CD14-positive monocyte (primary cell): ENCODE measurements around the gene ARHGAP15. TPM values are rescaled to one million over a fixed set of nuclear protein-coding genes. Genes with fewer than 3 reads are reported as not detected.
"Not testable (repeated sequence)": the region's sequence is repeated elsewhere in the genome, so short reads cannot be mapped to it uniquely, and the experiment has no call there.

Source experiments
- DNase-seq, 3 donors: peaks; one replicate each; pipeline ENCODE4 v3.0.0-alpha.2; 2011 to 2022
- H2AFZ ChIP-seq: 2 replicates; pipeline ENCODE4 v1.6.0; 2012; ENCODE audit warnings: mild to moderate bottlenecking, low read depth, low read length, inconsistent platforms; ENCODE audit not compliant: insufficient read depth, poor library complexity, severe bottlenecking
- H3K27ac ChIP-seq, 2 donors: 1 replicate in 1 of 2; 2 replicates in 1 of 2; pipeline ENCODE4 v1.5.1; 2012 to 2013; ENCODE audit warnings: low read length in 2 of 2, control low read depth in 1 of 2, inconsistent platforms in 1 of 2, low read depth in 1 of 2, mild to moderate bottlenecking in 1 of 2
- H3K27me3 ChIP-seq, 2 donors: one replicate each; pipeline versions ENCODE4 v1.6.0 to v1.6.1; 2011 to 2013; ENCODE audit warnings: low read length in 2 of 2; ENCODE audit not compliant: control insufficient read depth in 2 of 2, insufficient read depth in 2 of 2
- H3K36me3 ChIP-seq, 2 donors: replicated peaks in 1 of 2; 1 replicate in 1 of 2; 2 replicates in 1 of 2; pipeline versions ENCODE4 v1.5.1 to v1.6.1; 2012 to 2013; ENCODE audit warnings: low read length in 2 of 2, control low read depth in 1 of 2, inconsistent platforms in 1 of 2, mild to moderate bottlenecking in 1 of 2; ENCODE audit not compliant: insufficient read depth in 2 of 2, control insufficient read depth in 1 of 2
- H3K4me1 ChIP-seq, 2 donors: 1 replicate in 1 of 2; 2 replicates in 1 of 2; pipeline versions ENCODE4 v1.5.1 to v1.6.1; 2012 to 2013; ENCODE audit warnings: low read length in 2 of 2, control low read depth in 1 of 2, inconsistent platforms in 1 of 2, mild to moderate bottlenecking in 1 of 2, moderate library complexity in 1 of 2; ENCODE audit not compliant: insufficient read depth in 2 of 2, control insufficient read depth in 1 of 2
- H3K4me2 ChIP-seq: replicated peaks from 2 replicates; pipeline ENCODE3; 2012; ENCODE audit warnings: low read length, moderate library complexity, mild to moderate bottlenecking; ENCODE audit not compliant: poor library complexity, severe bottlenecking; ENCODE audit errors: extremely low read depth
- H3K4me3 ChIP-seq, 3 experiments: fragments of 200-600 bp in 1 of 3; sonication (generic) in 1 of 3; replicated peaks in 1 of 3; 1 replicate in 2 of 3; 2 replicates in 1 of 3; pipeline ENCODE4 v1.5.1; 2011 to 2013; ENCODE audit warnings: low read length in 3 of 3, mild to moderate bottlenecking in 3 of 3, control low read depth in 2 of 3, low read depth in 2 of 3, inconsistent platforms in 1 of 3, moderate library complexity in 1 of 3
- H3K79me2 ChIP-seq: 2 replicates; pipeline ENCODE4 v1.6.0; 2012; ENCODE audit warnings: mild to moderate bottlenecking, control low read depth, inconsistent platforms, low read length, moderate library complexity; ENCODE audit not compliant: insufficient read depth
- H3K9ac ChIP-seq: 2 replicates; pipeline ENCODE4 v1.6.0; 2017; ENCODE audit warnings: low read length, mild to moderate bottlenecking; ENCODE audit not compliant: insufficient read depth, poor library complexity, severe bottlenecking
- H3K9me3 ChIP-seq, 2 donors: replicated peaks in 1 of 2; 1 replicate in 1 of 2; 2 replicates in 1 of 2; pipeline versions ENCODE4 v1.5.1 to v1.6.1; 2012 to 2013; ENCODE audit warnings: low read length in 2 of 2, control low read depth in 1 of 2; ENCODE audit not compliant: control insufficient read depth in 1 of 2, insufficient read depth in 1 of 2
- H4K20me1 ChIP-seq: 2 replicates; pipeline ENCODE4 v1.6.0; 2012; ENCODE audit warnings: mild to moderate bottlenecking, low read length, control low read depth, moderate library complexity; ENCODE audit not compliant: insufficient read depth
- H3K27ac Mint-ChIP-seq, 7 donors: one replicate each; pipeline ENCODE4 v1.8.0; 2020; ENCODE audit warnings: mild to moderate bottlenecking in 7 of 7, mixed read lengths in 7 of 7, moderate library complexity in 6 of 7, inconsistent platforms in 2 of 7
- H3K27me3 Mint-ChIP-seq, 3 donors: one replicate each; pipeline ENCODE4 v1.8.0; 2021 to 2022; ENCODE audit warnings: low read depth in 3 of 3, mild to moderate bottlenecking in 3 of 3, mixed read lengths in 3 of 3, moderate library complexity in 3 of 3, inconsistent platforms in 1 of 3
- H3K36me3 Mint-ChIP-seq, 2 donors: one replicate each; pipeline ENCODE4 v1.8.0; 2020; ENCODE audit warnings: mixed read lengths in 2 of 2, inconsistent platforms in 1 of 2, mild to moderate bottlenecking in 1 of 2
- H3K4me1 Mint-ChIP-seq: one replicate; pipeline ENCODE4 v1.8.0; 2020; ENCODE audit warnings: mild to moderate bottlenecking, mixed read lengths
- H3K4me3 Mint-ChIP-seq, 2 donors: one replicate each; pipeline ENCODE4 v1.8.0; 2020; ENCODE audit warnings: mild to moderate bottlenecking in 2 of 2, mixed read lengths in 2 of 2, moderate library complexity in 1 of 2
- H3K9me3 Mint-ChIP-seq, 7 donors: one replicate each; pipeline ENCODE4 v1.8.0; 2020 to 2022; ENCODE audit warnings: mixed read lengths in 7 of 7, mild to moderate bottlenecking in 6 of 7, moderate library complexity in 6 of 7, inconsistent platforms in 2 of 7
- WGBS: methylation state at CpG from one replicate; pipeline ENCODE4 v1.1.5; 2013; ENCODE audit warnings: missing lambda C conversion rate; ENCODE audit not compliant: insufficient coverage; 5-methylcytosine and 5-hydroxymethylcytosine counted together
- intact Hi-C, 2 donors: fragments of 100-400 bp; cut with micrococcal nuclease; formaldehyde crosslinking; loops; one replicate each; pipeline versions ENCODE4 v1.15.0 to v1.15.1; 2023
- polyA plus RNA-seq, 3 donors: library from polyadenylated mRNA; depleted of rRNA in 1 of 3; unstranded in 2 of 3; stranded (reverse) in 1 of 3; fragments of 300-500 nt in 2 of 3; fragments of >200 nt in 1 of 3; fragmentation: Illumina TruSeq in 2 of 3; gene quantifications; 1 replicate in 2 of 3; 2 replicates in 1 of 3; pipeline ENCODE4 v1.2.3, GENCODE V29; 2012 to 2021
- TF ChIP-seq, protein P1 (sequence below): fragments of 200-600 bp; IDR thresholded peaks from one replicate; pipeline ENCODE4 v1.8.0; 2022; ENCODE audit warnings: antibody characterized with exemption, mild to moderate bottlenecking

The ARHGAP15 gene
- polyA plus RNA-seq, 3 donors = 35.4 to 50.9 (median 50.7) TPM

- Histone ChIP-seq H3K4me1 (no peaks in the 10 kb centered on the region), H3K4me2 (no peak overlapping the region), H3K27ac (no peak overlapping the region), H3K27me3 (no peaks in the 10 kb centered on the region), H3K9me3 (no peaks in the 10 kb centered on the region), H3K9ac (no peak overlapping the region), H3K36me3 (peaks cover 6 to 39% of the 10 kb centered on the region in 2 donors), H2AFZ (no peak overlapping the region), H4K20me1 (no peaks in the 10 kb centered on the region), H3K79me2 (no peaks in the 10 kb centered on the region), H3K4me3 (no peak overlapping the region)
- no CpG with 5 or more reads among the region's 4 CpGs for WGBS
- TF ChIP-seq, protein P1, sequence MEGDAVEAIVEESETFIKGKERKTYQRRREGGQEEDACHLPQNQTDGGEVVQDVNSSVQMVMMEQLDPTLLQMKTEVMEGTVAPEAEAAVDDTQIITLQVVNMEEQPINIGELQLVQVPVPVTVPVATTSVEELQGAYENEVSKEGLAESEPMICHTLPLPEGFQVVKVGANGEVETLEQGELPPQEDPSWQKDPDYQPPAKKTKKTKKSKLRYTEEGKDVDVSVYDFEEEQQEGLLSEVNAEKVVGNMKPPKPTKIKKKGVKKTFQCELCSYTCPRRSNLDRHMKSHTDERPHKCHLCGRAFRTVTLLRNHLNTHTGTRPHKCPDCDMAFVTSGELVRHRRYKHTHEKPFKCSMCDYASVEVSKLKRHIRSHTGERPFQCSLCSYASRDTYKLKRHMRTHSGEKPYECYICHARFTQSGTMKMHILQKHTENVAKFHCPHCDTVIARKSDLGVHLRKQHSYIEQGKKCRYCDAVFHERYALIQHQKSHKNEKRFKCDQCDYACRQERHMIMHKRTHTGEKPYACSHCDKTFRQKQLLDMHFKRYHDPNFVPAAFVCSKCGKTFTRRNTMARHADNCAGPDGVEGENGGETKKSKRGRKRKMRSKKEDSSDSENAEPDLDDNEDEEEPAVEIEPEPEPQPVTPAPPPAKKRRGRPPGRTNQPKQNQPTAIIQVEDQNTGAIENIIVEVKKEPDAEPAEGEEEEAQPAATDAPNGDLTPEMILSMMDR = no peak
- no peak for DNase-seq
- peaks cover 2% of the 10 kb centered on the region for H3K4me1 Mint-ChIP-seq
- H3K9me3 Mint-ChIP-seq = peaks cover 0 to 9% (median 6%) of the 10 kb centered on the region in 7 donors
- H3K27ac Mint-ChIP-seq = no peak overlapping the region
- H3K4me3 Mint-ChIP-seq = no peak overlapping the region
- H3K36me3 Mint-ChIP-seq = peaks cover 28 to 41% of the 10 kb centered on the region in 2 donors
- intact Hi-C loops = no loop called here
- H3K27me3 Mint-ChIP-seq = no peaks in the 10 kb centered on the region
These were observed 404.6 kb downstream of the ARHGAP15 start for GRCh38 chr2:143533846-143534245.

GRCh38 chr2:143535802-143536201, 406.6 kb downstream of the ARHGAP15 start:
- intact Hi-C loops = no loop called here
- Histone ChIP-seq H3K27ac (no peak overlapping the region), H3K4me1 (no peaks in the 10 kb centered on the region), H3K4me3 (no peak overlapping the region), H3K9me3 (no peaks in the 10 kb centered on the region), H3K27me3 (no peaks in the 10 kb centered on the region), H3K4me2 (no peak overlapping the region), H2AFZ (no peak overlapping the region), H3K9ac (no peak overlapping the region), H3K36me3 (peaks cover 6 to 30% of the 10 kb centered on the region in 2 donors), H3K79me2 (no peaks in the 10 kb centered on the region), H4K20me1 (no peaks in the 10 kb centered on the region)
- H3K4me1 Mint-ChIP-seq = no peaks in the 10 kb centered on the region
- no peak for DNase-seq
- peaks cover 7 to 17% (median 11%) of the 10 kb centered on the region in 7 donors for H3K9me3 Mint-ChIP-seq
- no peak overlapping the region for H3K27ac Mint-ChIP-seq
- H3K4me3 Mint-ChIP-seq = no peak overlapping the region
- no peaks in the 10 kb centered on the region for H3K27me3 Mint-ChIP-seq
- 100% methylated on average over 1 of the region's 2 CpGs for WGBS
- H3K36me3 Mint-ChIP-seq = peaks cover 32 to 51% of the 10 kb centered on the region in 2 donors
- TF ChIP-seq, protein P1 = no peak

GRCh38 chr2:143541899-143542298, 412.7 kb downstream of the ARHGAP15 start:
- H3K36me3 Mint-ChIP-seq = peaks cover 24 to 47% of the 10 kb centered on the region in 2 donors
- DNase-seq, H3K79me2 ChIP-seq, H3K27me3 Mint-ChIP-seq, H3K36me3 ChIP-seq, H3K4me2 ChIP-seq, intact Hi-C loops, H4K20me1 ChIP-seq, H3K27me3 ChIP-seq, H2AFZ ChIP-seq, H3K9me3 ChIP-seq, H3K4me3 ChIP-seq, H3K9ac ChIP-seq, H3K27ac ChIP-seq, H3K4me3 Mint-ChIP-seq, H3K4me1 Mint-ChIP-seq, H3K4me1 ChIP-seq: not testable (repeated sequence)
- 93% methylated on average over 6 of the region's 11 CpGs for WGBS
- peaks cover 8 to 26% (median 18%) of the 10 kb centered on the region in 7 donors for H3K9me3 Mint-ChIP-seq
- H3K27ac Mint-ChIP-seq = peak overlapping the region in 1 of 7 donors; percentile 13
